LNCAP (cell line): ENCODE results near the gene SLC25A36.
A peak's percentile ranks its signal among the peaks of the same experiment; 100 is the strongest.

ENCODE experiments used
- CTCF ChIP-seq: fragments of 450-650 bp; IDR thresholded peaks from 2 replicates; pipeline ENCODE4 v1.5.1; 2017; ENCODE audit warnings: mild to moderate bottlenecking

The SLC25A36 gene

GRCh38 chr3:140920029-140920428 lies 21.6 kb upstream of the SLC25A36 start:
- TF ChIP-seq CTCF: no peak

GRCh38 chr3:140922634-140923033 lies 19.0 kb upstream of the SLC25A36 start:
- peak; percentile 55 for TF ChIP-seq CTCF

GRCh38 chr3:140924097-140924873 lies 17.4 kb upstream of the SLC25A36 start:
- TF ChIP-seq CTCF: no peak

GRCh38 chr3:140927279-140928069 lies 14.2 kb upstream of the SLC25A36 start:
- no peak for TF ChIP-seq CTCF

GRCh38 chr3:140929446-140929845 lies 12.2 kb upstream of the SLC25A36 start:
- no peak for TF ChIP-seq CTCF

- no peak for TF ChIP-seq CTCF
Measured at GRCh38 chr3:140931016-140931454, 10.6 kb upstream of the SLC25A36 start.

GRCh38 chr3:140931801-140932200 lies 9.8 kb upstream of the SLC25A36 start:
- TF ChIP-seq CTCF: no peak
